Fibroblast of lung (primary cell): ENCODE measurements around the gene SYNDIG1. TPM values are rescaled to one million over a fixed set of nuclear protein-coding genes. Genes with fewer than 3 reads are reported as not detected.

ENCODE experiments used
- DNase-seq, 2 donors: peaks; one replicate each; pipeline versions ENCODE4 v3.0.0 to v3.0.0-alpha.2; 2010; ENCODE audit warnings: low read depth in 2 of 2
- H2AFZ ChIP-seq: 2 replicates; pipeline ENCODE4 v1.5.1; 2012; ENCODE audit warnings: low read length, control low read depth, inconsistent platforms
- H3K27ac ChIP-seq: 2 replicates; pipeline ENCODE4 v1.5.1; 2011; ENCODE audit warnings: low read length, control low read depth; ENCODE audit not compliant: insufficient read depth
- H3K27me3 ChIP-seq: 2 replicates; pipeline ENCODE4 v1.5.1; 2011; ENCODE audit warnings: mild to moderate bottlenecking, low read length; ENCODE audit not compliant: control insufficient read depth, insufficient read depth
- H3K36me3 ChIP-seq: 2 replicates; pipeline ENCODE4 v1.5.1; 2011; ENCODE audit warnings: low read length; ENCODE audit not compliant: control insufficient read depth, insufficient read depth
- H3K4me1 ChIP-seq: 2 replicates; pipeline ENCODE4 v1.5.1; 2011; ENCODE audit warnings: low read length; ENCODE audit not compliant: control insufficient read depth, insufficient read depth; ENCODE audit errors: extremely low read depth
- H3K4me2 ChIP-seq: 2 replicates; pipeline ENCODE4 v1.5.1; 2011; ENCODE audit warnings: low read length, control low read depth; ENCODE audit not compliant: insufficient read depth; ENCODE audit errors: extremely low read depth
- H3K4me3 ChIP-seq, 4 experiments: fragments of 200-600 bp in 1 of 4; sonication (generic) in 1 of 4; replicated peaks in 1 of 4; 2 replicates each; pipeline ENCODE4 v1.5.1; 2011 to 2016; ENCODE audit warnings: low read length in 4 of 4, low read depth in 3 of 4, mild to moderate bottlenecking in 3 of 4, control low read depth in 2 of 4, inconsistent platforms in 1 of 4, mixed read lengths in 1 of 4; ENCODE audit not compliant: insufficient read depth in 1 of 4; ENCODE audit errors: control extremely low read depth in 1 of 4
- H3K79me2 ChIP-seq: 2 replicates; pipeline ENCODE4 v1.5.1; 2012; ENCODE audit warnings: mild to moderate bottlenecking, low read length, inconsistent platforms; ENCODE audit not compliant: control insufficient read depth, insufficient read depth
- H3K9ac ChIP-seq: 2 replicates; pipeline ENCODE4 v1.5.1; 2011; ENCODE audit warnings: mild to moderate bottlenecking, low read length, control low read depth; ENCODE audit not compliant: insufficient read depth
- H3K9me3 ChIP-seq: 2 replicates; pipeline ENCODE4 v1.5.1; 2012; ENCODE audit warnings: low read depth, low read length; ENCODE audit not compliant: control insufficient read depth, insufficient read depth
- H4K20me1 ChIP-seq: 2 replicates; pipeline ENCODE4 v1.5.1; 2011; ENCODE audit warnings: low read length; ENCODE audit not compliant: control insufficient read depth, insufficient read depth; ENCODE audit errors: extremely low read depth
- EZH2 ChIP-seq: IDR thresholded peaks from 2 replicates; pipeline ENCODE4 v1.5.1; 2012; ENCODE audit warnings: low read length, control low read depth, mild to moderate bottlenecking; ENCODE audit errors: missing control alignments
- polyA plus RNA-seq, 2 donors: library from polyadenylated mRNA; depleted of rRNA in 1 of 2; stranded (reverse) in 1 of 2; unstranded in 1 of 2; fragments of >200 nt; gene quantifications; 2 replicates each; pipeline ENCODE4 v1.2.1, GENCODE V29; 2011 to 2012; ENCODE audit warnings: missing spikeins in 1 of 2
- total RNA-seq: library from RNA; depleted of rRNA; stranded (reverse); fragments of >200 nt; gene quantifications from 2 replicates; pipeline ENCODE4 v1.2.1, GENCODE V29; 2014
- TF ChIP-seq, protein P1 (sequence below), 2 donors: IDR thresholded peaks in 1 of 2; conservative IDR thresholded peaks in 1 of 2; 1 replicate in 1 of 2; 2 replicates in 1 of 2; pipeline ENCODE4 v1.5.1; 2011 to 2012; ENCODE audit warnings: low read length in 2 of 2, control low read depth in 1 of 2, inconsistent platforms in 1 of 2, low read depth in 1 of 2, mild to moderate bottlenecking in 1 of 2

Gene SYNDIG1
- total and polyA plus RNA-seq, 2 donors (not counting 1 experiment from before 2014, with no cell fraction given): 0.02 to 0.17 TPM

DNA sequence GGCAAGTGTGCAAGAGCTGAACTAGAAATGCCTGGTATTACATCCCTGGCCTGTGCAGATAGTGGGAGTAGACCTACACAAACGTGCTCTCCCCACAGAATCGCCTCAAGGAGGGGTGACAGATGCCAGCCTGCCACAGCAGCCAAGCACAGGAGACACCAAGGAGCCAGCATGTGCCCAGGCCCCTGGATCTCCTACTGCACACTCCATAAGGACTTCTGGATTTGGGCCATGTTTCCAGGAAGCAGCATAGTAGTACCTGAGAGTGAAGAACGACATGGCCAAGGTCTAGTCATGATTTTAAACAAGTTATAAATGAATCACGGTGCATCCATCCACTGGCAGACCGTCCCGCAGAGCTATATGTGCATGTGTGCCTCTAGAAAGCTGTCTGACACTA lies 232.2 kb downstream of the SYNDIG1 start:
- no peaks in the 10 kb centered on the region for H3K9me3 ChIP-seq
- no peak overlapping the region for H2AFZ ChIP-seq
- no peak overlapping the region for H3K27ac ChIP-seq
- no peak for DNase-seq
- H4K20me1 ChIP-seq: no peaks in the 10 kb centered on the region
- no peak overlapping the region for H3K9ac ChIP-seq
- no peaks in the 10 kb centered on the region for H3K79me2 ChIP-seq
- no peaks in the 10 kb centered on the region for H3K4me1 ChIP-seq
- H3K36me3 ChIP-seq: no peaks in the 10 kb centered on the region
- no peak overlapping the region for H3K4me2 ChIP-seq
- TF ChIP-seq EZH2: no peak
- TF ChIP-seq, protein P1, sequence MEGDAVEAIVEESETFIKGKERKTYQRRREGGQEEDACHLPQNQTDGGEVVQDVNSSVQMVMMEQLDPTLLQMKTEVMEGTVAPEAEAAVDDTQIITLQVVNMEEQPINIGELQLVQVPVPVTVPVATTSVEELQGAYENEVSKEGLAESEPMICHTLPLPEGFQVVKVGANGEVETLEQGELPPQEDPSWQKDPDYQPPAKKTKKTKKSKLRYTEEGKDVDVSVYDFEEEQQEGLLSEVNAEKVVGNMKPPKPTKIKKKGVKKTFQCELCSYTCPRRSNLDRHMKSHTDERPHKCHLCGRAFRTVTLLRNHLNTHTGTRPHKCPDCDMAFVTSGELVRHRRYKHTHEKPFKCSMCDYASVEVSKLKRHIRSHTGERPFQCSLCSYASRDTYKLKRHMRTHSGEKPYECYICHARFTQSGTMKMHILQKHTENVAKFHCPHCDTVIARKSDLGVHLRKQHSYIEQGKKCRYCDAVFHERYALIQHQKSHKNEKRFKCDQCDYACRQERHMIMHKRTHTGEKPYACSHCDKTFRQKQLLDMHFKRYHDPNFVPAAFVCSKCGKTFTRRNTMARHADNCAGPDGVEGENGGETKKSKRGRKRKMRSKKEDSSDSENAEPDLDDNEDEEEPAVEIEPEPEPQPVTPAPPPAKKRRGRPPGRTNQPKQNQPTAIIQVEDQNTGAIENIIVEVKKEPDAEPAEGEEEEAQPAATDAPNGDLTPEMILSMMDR (conservative IDR thresholded peaks at IDR 0.05 in 1 of 2, IDR thresholded peaks at IDR 0.05 in 1 of 2; ENCODE audit: low read depth in 1 of 2, low read length in 2 of 2): no peak
- no peak overlapping the region for H3K4me3 ChIP-seq
- H3K27me3 ChIP-seq: no peaks in the 10 kb centered on the region

DNA sequence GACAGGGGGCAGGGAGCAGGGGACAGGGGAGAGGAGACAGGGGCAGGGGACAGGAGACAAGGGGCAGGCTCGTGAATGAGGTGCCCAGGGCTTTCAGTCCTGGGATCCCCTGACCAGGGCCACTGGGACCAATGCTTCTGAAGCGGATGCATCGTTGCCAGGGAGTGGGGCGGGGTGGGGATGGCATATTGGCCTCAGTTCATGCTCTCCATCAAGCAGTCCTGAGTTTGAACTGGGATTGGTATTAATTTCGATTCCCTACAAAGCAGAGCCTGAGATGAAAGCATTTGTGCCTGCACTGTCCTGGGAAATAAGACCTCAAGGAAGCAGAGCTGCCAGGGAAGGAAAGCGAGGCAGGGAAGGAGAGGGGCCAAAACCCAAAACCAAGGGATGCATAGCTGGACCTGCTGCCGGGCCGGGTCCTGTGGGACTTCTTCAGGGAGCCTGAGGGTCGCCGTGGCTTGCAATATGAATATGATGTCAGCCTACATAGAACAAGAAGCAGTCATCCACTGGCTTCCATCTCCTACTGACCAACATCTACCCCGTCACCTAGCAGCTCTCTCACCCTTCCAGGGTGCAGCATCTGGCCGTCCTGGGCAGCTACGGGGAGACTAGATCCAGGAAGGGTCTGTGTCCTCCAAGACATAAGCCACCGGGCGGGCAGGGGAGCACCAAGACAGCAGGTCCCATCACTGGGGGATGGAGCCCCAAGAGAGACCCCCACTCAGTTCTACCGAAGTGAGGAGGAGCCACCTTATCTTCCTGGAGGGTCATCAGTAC lies 233.3 kb downstream of the SYNDIG1 start:
- H3K9ac ChIP-seq: no peak overlapping the region
- no peak overlapping the region for H3K4me2 ChIP-seq
- no peaks in the 10 kb centered on the region for H3K79me2 ChIP-seq
- no peak overlapping the region for H2AFZ ChIP-seq
- DNase-seq: no peak
- no peaks in the 10 kb centered on the region for H3K9me3 ChIP-seq
- H4K20me1 ChIP-seq: no peaks in the 10 kb centered on the region
- no peak overlapping the region for H3K4me3 ChIP-seq
- H3K27me3 ChIP-seq: no peaks in the 10 kb centered on the region
- H3K4me1 ChIP-seq: no peaks in the 10 kb centered on the region
- no peaks in the 10 kb centered on the region for H3K36me3 ChIP-seq
- no peak overlapping the region for H3K27ac ChIP-seq
- TF ChIP-seq, protein P1 (conservative IDR thresholded peaks at IDR 0.05 in 1 of 2, IDR thresholded peaks at IDR 0.05 in 1 of 2; ENCODE audit: low read depth in 1 of 2, low read length in 2 of 2): no peak
- TF ChIP-seq EZH2: no peak

DNA sequence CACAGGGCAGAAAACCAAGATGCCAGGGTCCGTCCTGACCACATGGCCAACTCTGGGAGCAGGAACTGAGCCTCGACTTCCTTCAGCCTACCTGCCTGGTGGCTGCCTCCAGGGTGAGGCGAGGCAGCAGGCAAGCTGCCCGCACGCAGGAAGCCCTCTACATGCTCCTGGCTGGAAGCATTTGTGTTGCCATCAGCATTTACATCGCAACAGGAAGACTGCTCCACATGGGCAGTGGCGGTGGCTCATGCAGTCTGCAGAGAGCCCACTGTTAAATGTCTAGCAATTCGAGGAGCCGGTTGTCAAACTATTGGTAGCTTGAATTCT lies 233.8 kb downstream of the SYNDIG1 start:
- Histone ChIP-seq H3K4me3 (no peak overlapping the region), H3K36me3 (no peaks in the 10 kb centered on the region), H3K4me2 (no peak overlapping the region), H3K79me2 (no peaks in the 10 kb centered on the region), H3K27ac (no peak overlapping the region), H3K9ac (no peak overlapping the region), H2AFZ (no peak overlapping the region), H3K4me1 (no peaks in the 10 kb centered on the region), H3K9me3 (no peaks in the 10 kb centered on the region), H4K20me1 (no peaks in the 10 kb centered on the region), H3K27me3 (no peaks in the 10 kb centered on the region)
- TF ChIP-seq, protein P1 (conservative IDR thresholded peaks at IDR 0.05 in 1 of 2, IDR thresholded peaks at IDR 0.05 in 1 of 2; ENCODE audit: low read depth in 1 of 2, low read length in 2 of 2): no peak
- no peak for TF ChIP-seq EZH2
- DNase-seq: no peak
